ENCODE data around the gene PARM1.

PARM1 gene

GRCh38 chr4:75089206-75089605 is 156.3 kb downstream of the PARM1 start:
- DNase-seq (ENCODE audit: low read depth, low spot score), result no peak
- ChIA-PET POLR2A (no interaction called here), CTCF (no interaction called here)
- no peak overlapping the region for H3K4me3 ChIP-seq (ENCODE audit: low read depth, low read length)
- no peak for TF ChIP-seq CTCF (IDR thresholded peaks at IDR 0.05; ENCODE audit: insufficient read depth, low read length, missing control alignments)

GRCh38 chr4:75099321-75099720 is 166.4 kb downstream of the PARM1 start:
- CTCF ChIA-PET, result no interaction called here
- TF ChIP-seq CTCF (IDR thresholded peaks at IDR 0.05; ENCODE audit: insufficient read depth, low read length, missing control alignments), result no peak
- POLR2A ChIA-PET, result no interaction called here
- no peak overlapping the region for H3K4me3 ChIP-seq (ENCODE audit: low read depth, low read length)
- DNase-seq (ENCODE audit: low read depth, low spot score), result no peak
